ENCODE data around the gene ANO4. TPM values are rescaled to one million over a fixed set of nuclear protein-coding genes. Genes with fewer than 3 reads are reported as not detected.

The ANO4 gene
- total and polyA plus RNA-seq, 2 of the 8 experiments (the other 6 are each of a cell fraction or from before 2014, with no cell fraction given): 1.1 to 3.4 TPM

GRCh38 chr12:100793182-100793581, 1.4 kb upstream of the ANO4 start:
- no peak overlapping the region for H3K27ac ChIP-seq (ENCODE audit: low read depth, low read length)
- no peaks in the 10 kb centered on the region for H3K23me2 ChIP-seq (ENCODE audit: low read depth, low read length)
- no peaks in the 10 kb centered on the region for H3K79me2 ChIP-seq (ENCODE audit: control insufficient read depth in 1 of 2, insufficient read depth in 2 of 2, low read length in 2 of 2)
- DNase-seq (ENCODE audit: low read depth in 1 of 2, low spot score in 2 of 2) (no peak), FAIRE-seq (no peak)
- no peak overlapping the region for H4K91ac ChIP-seq (replicated peaks; ENCODE audit: insufficient read length, low read length)
- no peak overlapping the region for H2BK120ac ChIP-seq (replicated peaks; ENCODE audit: low read depth, low read length)
- 100% methylated on average over 2 of the region's 2 CpGs; no CpG with 5 or more reads in 1 of the 2 experiments for WGBS, 2 experiments (ENCODE audit: extremely low coverage in 1 of 2, insufficient coverage in 1 of 2, insufficient read length in 1 of 2, insufficient replicate concordance in 2 of 2, low coverage in 1 of 2, low lambda C conversion rate in 2 of 2, missing lambda C conversion rate in 1 of 2)
- no peak overlapping the region for H4K5ac ChIP-seq (ENCODE audit: insufficient read length, low read depth, low read length)
- no peak overlapping the region for H2BK12ac ChIP-seq (ENCODE audit: low read depth, low read length)
- no peaks in the 10 kb centered on the region for H3K79me1 ChIP-seq (ENCODE audit: low read depth, low read length)
- H3K4me2 ChIP-seq (ENCODE audit: insufficient read depth in 1 of 2, low read depth in 2 of 2, low read length in 2 of 2): no peak overlapping the region
- H3K36me3 ChIP-seq (ENCODE audit: control insufficient read depth in 2 of 4, insufficient read depth in 4 of 4, low read length in 3 of 4): no peaks in the 10 kb centered on the region
- no peak overlapping the region for H3K4ac ChIP-seq (replicated peaks; ENCODE audit: insufficient read length, low read depth, low read length)
- no peak overlapping the region for H3K14ac ChIP-seq (ENCODE audit: insufficient read length)
- no peaks in the 10 kb centered on the region for H3K9me3 ChIP-seq (ENCODE audit: insufficient read depth in 2 of 2, low read depth in 1 of 2, low read length in 1 of 2)
- peaks cover 4 to 18% (median 12%) of the 10 kb centered on the region in 4 experiments for H3K4me1 ChIP-seq (replicated peaks in 1 of 4; ENCODE audit: control insufficient read depth in 3 of 4, insufficient read depth in 4 of 4, low read length in 3 of 4)
- no peak overlapping the region for H3K9ac ChIP-seq (replicated peaks in 1 of 4; ENCODE audit: extremely low read depth in 1 of 4, low read depth in 3 of 4, low read length in 3 of 4)
- H3K4me3 ChIP-seq (ENCODE audit: extremely low read depth in 1 of 4, insufficient read depth in 2 of 4, low read depth in 3 of 4, low read length in 4 of 4): no peak overlapping the region
- H2AFZ ChIP-seq (ENCODE audit: low read length): no peak overlapping the region
- H4K20me1 ChIP-seq (replicated peaks in 1 of 2; ENCODE audit: control insufficient read depth in 1 of 2, insufficient read depth in 2 of 2, low read length in 2 of 2): no peaks in the 10 kb centered on the region
- no peak overlapping the region for H3K18ac ChIP-seq (ENCODE audit: extremely low read depth, low read length)
- ChIA-PET POLR2A (ENCODE audit: partially characterized antibody) (interaction anchor here (1.2 kb wide), 1 partner anchor 13 kb away, joined by 3 read pairs; no protein-coding TSS in a partner anchor), CTCF (ENCODE audit: partially characterized antibody) (interaction anchor here (0.6 to 0.8 kb wide), 3 partner anchors 34 to 965 kb away, joined by 3 read pairs; no protein-coding TSS in a partner anchor)
- no peak overlapping the region for H3K23ac ChIP-seq (ENCODE audit: insufficient read length)
- H3K27me3 ChIP-seq (replicated peaks in 1 of 4; ENCODE audit: control insufficient read depth in 3 of 4, extremely low read depth in 1 of 4, insufficient read depth in 3 of 4, low read length in 3 of 4): peaks cover 0 to 4% (median under 1%) of the 10 kb centered on the region in 4 experiments; a peak in 3 of 7 replicates
- H2BK20ac ChIP-seq (ENCODE audit: low read length): no peak overlapping the region
- H2BK5ac ChIP-seq (ENCODE audit: low read depth, low read length): no peak overlapping the region
- H2BK15ac ChIP-seq (ENCODE audit: low read length): no peak overlapping the region
- H2AK5ac ChIP-seq (ENCODE audit: low read depth, low read length): no peak overlapping the region
- H3K56ac ChIP-seq (replicated peaks; ENCODE audit: insufficient read length, low read depth, low read length): no peak overlapping the region
- H4K8ac ChIP-seq (ENCODE audit: extremely low read depth, insufficient read depth, low read length): no peak overlapping the region
- TF ChIP-seq FOSL1 (IDR thresholded peaks at IDR 0.05; ENCODE audit: insufficient read depth, low read depth, low read length): no peak
- TF ChIP-seq RBBP5 (IDR thresholded peaks at IDR 0.05; ENCODE audit: borderline replicate concordance, low read depth, low read length): no peak
- TF ChIP-seq BCL11A (IDR thresholded peaks at IDR 0.05; ENCODE audit: low read depth in 2 of 2, low read length in 2 of 2): no peak
- no peak for TF ChIP-seq SIN3A (conservative IDR thresholded peaks at IDR 0.05 in 1 of 2, IDR thresholded peaks at IDR 0.05 in 1 of 2; ENCODE audit: low read depth in 1 of 2, low read length in 2 of 2)
